Activated CD8-positive, alpha-beta memory T cell treated with anti-CD3 and anti-CD28 coated beads, Interleukin-2, amount 50 U/mL, for 4 hours (primary cell): ENCODE results near the gene ARF4.

Experiments
- DNase-seq: peaks from one replicate; pipeline ENCODE4 v3.0.0-alpha.2; 2020

ARF4 gene

GRCh38 chr3:57575966-57576626, 21.0 kb downstream of the ARF4 start:
- no peak for DNase-seq

GRCh38 chr3:57572096-57572495, 25.0 kb downstream of the ARF4 start:
- no peak for DNase-seq

- no peak for DNase-seq
Observed at GRCh38 chr3:57570878-57571277, 26.3 kb downstream of the ARF4 start.

GRCh38 chr3:57569859-57570450, 27.2 kb downstream of the ARF4 start:
- DNase-seq, result no peak

GRCh38 chr3:57559526-57559925, 37.6 kb downstream of the ARF4 start:
- DNase-seq, result no peak

- peak; percentile 30 for DNase-seq
Observed at GRCh38 chr3:57557085-57557537, 40.0 kb downstream of the ARF4 start.

- peak; percentile 32 for DNase-seq
Observed at GRCh38 chr3:57556459-57557084, 40.6 kb downstream of the ARF4 start.

- DNase-seq, result peak; percentile 79
Observed at GRCh38 chr3:57555738-57556458, 41.2 kb downstream of the ARF4 start, which contains the start of gene PDE12. TSS of gene PDE12 (plus strand) at chr3:57556274. CDS start at chr3:57556380, 106 bp downstream.

- DNase-seq, result no peak
Observed at GRCh38 chr3:57555306-57555705, 41.8 kb downstream of the ARF4 start.

GRCh38 chr3:57546616-57547015, 50.5 kb downstream of the ARF4 start:
- DNase-seq, result no peak

- no peak for DNase-seq
Observed at GRCh38 chr3:57545636-57546268, 51.4 kb downstream of the ARF4 start.

- no peak for DNase-seq
Observed at GRCh38 chr3:57544181-57545125, 52.7 kb downstream of the ARF4 start, which contains the start of gene DNAH12. TSS of gene DNAH12 (minus strand) at chr3:57544344. CDS start at chr3:57542870, 1,474 bp downstream.

- DNase-seq, result no peak
Observed at GRCh38 chr3:57538465-57538864, 58.7 kb downstream of the ARF4 start.

- no peak for DNase-seq
Observed at GRCh38 chr3:57530071-57530608, 67.0 kb downstream of the ARF4 start.
